Measurements from ENCODE around the gene TBC1D8B.
A peak's percentile ranks its signal among the peaks of the same experiment; 100 is the strongest.
"Not testable (repeated sequence)": the region's sequence is repeated elsewhere in the genome, so short reads cannot be mapped to it uniquely, and the experiment has no call there.

Gene TBC1D8B

GRCh38 chrX:106802388-106803275 is at the start of gene TBC1D8B:
TBC1D8B (plus strand) TSS chrX:106802673; CDS start chrX:106802854, 181 bp downstream.
- DNase-seq (ENCODE audit: low read depth), result peak; percentile 89

GRCh38 chrX:106769288-106769687 is 33.2 kb upstream of the TBC1D8B start:
- DNase-seq (ENCODE audit: low read depth), result not testable (repeated sequence)

GRCh38 chrX:106774981-106775380 is 27.5 kb upstream of the TBC1D8B start:
- no peak for DNase-seq (ENCODE audit: low read depth)

- no peak for DNase-seq (ENCODE audit: low read depth)
Measured at GRCh38 chrX:106780264-106780663, 22.2 kb upstream of the TBC1D8B start.

- no peak for DNase-seq (ENCODE audit: low read depth)
Measured at GRCh38 chrX:106780664-106781377, 21.7 kb upstream of the TBC1D8B start.

- DNase-seq (ENCODE audit: low read depth), result no peak
Measured at GRCh38 chrX:106783716-106784115, 18.8 kb upstream of the TBC1D8B start.

- DNase-seq (ENCODE audit: low read depth), result peak; percentile 14
Measured at GRCh38 chrX:106791495-106791894, 11.0 kb upstream of the TBC1D8B start.

- DNase-seq (ENCODE audit: low read depth), result peak; percentile 37
Measured at GRCh38 chrX:106802063-106802387, 448 bp upstream of the TBC1D8B start.

GRCh38 chrX:106811131-106811910 is 8.8 kb downstream of the TBC1D8B start:
- no peak for DNase-seq (ENCODE audit: low read depth)

- peak; percentile 48 for DNase-seq (ENCODE audit: low read depth)
Measured at GRCh38 chrX:106812930-106813329, 10.5 kb downstream of the TBC1D8B start.

- not testable (repeated sequence) for DNase-seq (ENCODE audit: low read depth)
Measured at GRCh38 chrX:106814093-106814492, 11.6 kb downstream of the TBC1D8B start.

- peak; percentile 20 for DNase-seq (ENCODE audit: low read depth)
Measured at GRCh38 chrX:106862972-106863688, 60.7 kb downstream of the TBC1D8B start.

- no peak for DNase-seq (ENCODE audit: low read depth)
Measured at GRCh38 chrX:106863697-106864096, 61.2 kb downstream of the TBC1D8B start.

- DNase-seq (ENCODE audit: low read depth), result not testable (repeated sequence)
Measured at GRCh38 chrX:106872796-106873195, 70.3 kb downstream of the TBC1D8B start.

- peak; percentile 63 for DNase-seq (ENCODE audit: low read depth)
Measured at GRCh38 chrX:106874075-106874474, 71.6 kb downstream of the TBC1D8B start.

- no peak for DNase-seq (ENCODE audit: low read depth)
Measured at GRCh38 chrX:106875151-106875550, 72.7 kb downstream of the TBC1D8B start.

GRCh38 chrX:106889468-106889867 is 87.0 kb downstream of the TBC1D8B start:
- DNase-seq (ENCODE audit: low read depth), result no peak

- peak; percentile 14 for DNase-seq (ENCODE audit: low read depth)
Measured at GRCh38 chrX:106891762-106892460, 89.4 kb downstream of the TBC1D8B start.

- DNase-seq (ENCODE audit: low read depth), result peak; percentile 81
Measured at GRCh38 chrX:106894392-106894909, 92.0 kb downstream of the TBC1D8B start.

GRCh38 chrX:106894978-106895452 is 92.5 kb downstream of the TBC1D8B start:
- DNase-seq (ENCODE audit: low read depth), result peak; percentile 83

- DNase-seq (ENCODE audit: low read depth), result peak; percentile 74
Measured at GRCh38 chrX:106897259-106897658, 94.8 kb downstream of the TBC1D8B start.

All from ELR (cell line).